Neutrophil (primary cell): ENCODE measurements around the gene PSMA6.

Experiments
- H3K27ac ChIP-seq: fragments of 200-600 bp; sonication (generic); 2 replicates; pipeline ENCODE4 v1.5.1; 2016; ENCODE audit warnings: mild to moderate bottlenecking, moderate library complexity
- H3K27me3 ChIP-seq: fragments of 200-600 bp; sonication (generic); 2 replicates; pipeline ENCODE4 v1.6.0; 2016; ENCODE audit warnings: mild to moderate bottlenecking
- H3K36me3 ChIP-seq: fragments of 200-600 bp; sonication (generic); 2 replicates; pipeline ENCODE4 v1.5.1; 2017
- H3K4me1 ChIP-seq, 2 experiments: fragments of 200-600 bp in 1 of 2; sonication (generic) in 1 of 2; 1 replicate in 1 of 2; 2 replicates in 1 of 2; pipeline versions ENCODE4 v1.5.1 to v1.6.1; 2013 to 2016; ENCODE audit warnings: low read depth in 1 of 2, low read length in 1 of 2, mild to moderate bottlenecking in 1 of 2, moderate library complexity in 1 of 2; ENCODE audit not compliant: control insufficient read depth in 1 of 2, insufficient read depth in 1 of 2
- H3K4me3 ChIP-seq, 2 experiments: fragments of 200-600 bp in 1 of 2; sonication (generic) in 1 of 2; 1 replicate in 1 of 2; 2 replicates in 1 of 2; pipeline ENCODE4 v1.5.1; 2013 to 2016; ENCODE audit warnings: low read depth in 1 of 2, low read length in 1 of 2, mild to moderate bottlenecking in 1 of 2, moderate library complexity in 1 of 2
- H3K9me3 ChIP-seq: fragments of 200-600 bp; sonication (generic); 2 replicates; pipeline ENCODE4 v1.5.1; 2016
- CTCF ChIP-seq: fragments of 200-600 bp; sonication (generic); IDR thresholded peaks from 2 replicates; pipeline ENCODE4 v1.5.1; 2016; ENCODE audit warnings: antibody characterized with exemption

PSMA6 gene

DNA sequence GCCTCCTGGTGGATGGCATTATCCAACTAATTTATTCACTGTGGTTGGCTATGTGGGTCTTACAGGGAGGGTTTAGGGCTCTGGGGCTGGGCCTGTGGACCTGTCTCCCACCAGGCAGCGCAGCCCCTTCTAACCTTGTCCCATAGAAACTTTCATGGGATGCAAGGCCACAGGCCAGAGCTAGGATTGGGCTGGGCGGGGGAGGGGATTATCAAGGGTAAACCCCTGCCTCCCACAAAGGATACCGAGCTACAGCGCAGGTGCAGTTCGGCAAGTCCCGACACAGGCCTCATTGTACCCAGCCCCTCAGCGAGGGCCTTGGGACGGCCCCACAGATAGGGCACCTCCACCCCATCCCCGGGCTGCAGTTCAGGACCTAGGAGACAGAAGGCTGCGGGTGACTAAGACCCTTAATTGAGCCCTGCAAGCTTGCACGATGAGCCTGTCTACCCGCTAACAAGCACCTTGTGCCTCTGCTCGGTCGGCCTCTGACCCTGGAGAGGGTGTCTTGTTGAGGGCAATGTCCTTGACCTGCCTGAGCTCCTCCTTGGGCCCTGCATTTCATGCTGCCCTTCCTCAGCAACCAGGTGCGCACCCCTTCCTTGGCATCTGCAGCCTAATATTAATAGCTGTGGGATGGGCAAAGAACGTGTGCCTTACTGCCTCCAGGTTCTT is 46.7 kb downstream of the PSMA6 start:
- Histone ChIP-seq H3K27ac (peak overlapping the region; percentile 80), H3K4me3 (no peak overlapping the region), H3K27me3 (no peaks in the 10 kb centered on the region), H3K36me3 (no peaks in the 10 kb centered on the region), H3K9me3 (no peaks in the 10 kb centered on the region), H3K4me1 (peaks cover 74 to 84% of the 10 kb centered on the region in 2 experiments)
- TF ChIP-seq CTCF, result no peak

DNA sequence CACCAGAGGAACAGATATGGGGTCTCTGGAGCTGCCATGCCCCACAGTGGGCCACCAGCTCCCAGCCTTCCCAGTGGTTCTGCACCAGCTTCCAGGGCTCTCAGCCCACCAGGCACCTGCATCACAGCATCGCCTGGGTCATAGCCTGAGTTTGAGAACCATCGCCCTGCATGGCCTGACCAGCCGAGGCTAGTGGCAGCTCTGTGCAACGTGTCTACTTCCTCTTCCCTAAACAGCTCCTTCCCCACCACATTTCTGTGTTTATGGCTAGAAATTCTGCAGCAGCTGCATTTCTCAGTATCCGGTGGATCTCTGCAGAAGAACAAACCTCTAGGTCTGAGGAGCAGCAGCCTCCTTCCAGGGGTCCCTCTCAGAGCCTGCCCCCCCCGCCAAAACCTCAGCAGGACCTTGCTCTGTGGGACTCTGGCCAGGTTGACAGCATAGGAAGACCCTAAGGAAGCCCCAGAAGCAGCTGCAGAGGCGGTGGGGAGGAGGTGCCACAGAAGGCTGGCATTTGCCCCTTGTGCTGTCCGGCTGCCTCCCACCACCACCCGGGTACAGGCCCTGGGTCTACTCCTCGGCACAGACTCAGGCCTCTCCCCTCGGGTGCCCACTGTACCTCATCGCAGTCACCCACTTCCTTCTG is 47.7 kb downstream of the PSMA6 start:
- H3K4me3 ChIP-seq, result peak overlapping the region; percentile 24 to 47
- no peaks in the 10 kb centered on the region for H3K36me3 ChIP-seq
- no peaks in the 10 kb centered on the region for H3K9me3 ChIP-seq
- H3K27me3 ChIP-seq, result no peaks in the 10 kb centered on the region
- no peak for TF ChIP-seq CTCF
- peak overlapping the region; percentile 80 for H3K27ac ChIP-seq
- peaks cover 82 to 89% of the 10 kb centered on the region in 2 experiments for H3K4me1 ChIP-seq

GRCh38 chr14:35340616-35341453 is 48.7 kb downstream of the PSMA6 start:
- peak overlapping the region; percentile 80 for H3K27ac ChIP-seq
- peaks cover 84 to 88% of the 10 kb centered on the region in 2 experiments for H3K4me1 ChIP-seq
- no peak for TF ChIP-seq CTCF

GRCh38 chr14:35341454-35341750 is 49.2 kb downstream of the PSMA6 start:
- H3K9me3 ChIP-seq, result no peaks in the 10 kb centered on the region
- H3K4me3 ChIP-seq, result no peak overlapping the region
- H3K27me3 ChIP-seq, result no peaks in the 10 kb centered on the region
- no peaks in the 10 kb centered on the region for H3K36me3 ChIP-seq
- TF ChIP-seq CTCF, result no peak
- peak overlapping the region; percentile 23 for H3K27ac ChIP-seq
- peaks cover 82% of the 10 kb centered on the region in 2 experiments for H3K4me1 ChIP-seq

More at GRCh38 chr14:35340616-35341453, 48.7 kb downstream of the PSMA6 start:
- H3K27me3 ChIP-seq, result no peaks in the 10 kb centered on the region
- H3K4me3 ChIP-seq, result peak overlapping the region in 1 of 2 experiments; percentile 47
- H3K36me3 ChIP-seq, result no peaks in the 10 kb centered on the region
- no peaks in the 10 kb centered on the region for H3K9me3 ChIP-seq

DNA sequence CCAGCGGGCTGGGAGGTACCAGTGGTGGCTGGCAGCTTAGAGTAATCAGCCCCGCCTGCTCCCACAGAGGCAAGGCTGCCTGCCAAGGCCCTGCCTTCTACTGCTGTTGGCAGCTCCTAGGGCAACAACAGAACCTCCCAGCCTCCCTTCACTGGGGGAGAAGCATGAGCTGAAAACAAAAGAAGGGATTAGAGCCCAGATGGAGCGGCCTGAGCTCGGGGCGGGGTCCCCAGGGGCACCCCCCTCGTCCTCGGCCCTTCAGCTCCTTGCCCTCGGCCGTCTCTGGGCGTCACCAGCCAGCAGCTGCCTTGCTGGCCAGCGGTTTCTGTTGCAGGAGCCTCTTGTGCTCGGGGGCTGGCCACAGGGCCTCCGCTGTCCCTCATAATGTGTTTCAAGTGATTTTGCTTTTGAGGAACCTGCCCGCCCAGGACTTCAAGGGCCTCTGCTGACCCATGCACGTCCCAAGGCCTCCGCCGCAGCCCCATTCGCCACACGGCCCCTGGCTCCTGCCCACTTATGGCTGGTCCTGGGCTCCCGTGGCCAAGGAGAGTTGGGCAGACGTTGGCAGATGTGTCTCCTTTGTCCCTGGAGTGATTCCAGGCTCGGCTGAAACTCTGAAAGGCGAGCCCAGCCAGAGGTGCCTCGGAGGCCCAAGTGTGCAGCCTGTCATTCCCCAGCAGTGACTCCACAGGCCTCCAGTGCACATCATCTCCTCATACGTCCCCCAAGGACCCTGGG is 49.7 kb downstream of the PSMA6 start:
- Histone ChIP-seq H3K9me3 (no peaks in the 10 kb centered on the region), H3K4me1 (peaks cover 77 to 79% of the 10 kb centered on the region in 2 experiments), H3K27ac (peak overlapping the region; percentile 23), H3K27me3 (no peaks in the 10 kb centered on the region), H3K36me3 (no peaks in the 10 kb centered on the region), H3K4me3 (no peak overlapping the region)
- TF ChIP-seq CTCF, result no peak
